Smooth muscle cell (in vitro differentiated cells): Measurements from ENCODE around the gene MCM5. TPM values are rescaled to one million over a fixed set of nuclear protein-coding genes. Genes with fewer than 3 reads are reported as not detected.
A peak's percentile ranks its signal among the peaks of the same experiment; 100 is the strongest.

Source experiments
- DNase-seq: peaks from one replicate; lab custom pipeline; 2025; ENCODE audit not compliant: unreplicated experiment; lab: John Stamatoyannopoulos, UW
- H2AFZ ChIP-seq: fragments of 200-600 bp; sonication (generic); 2 replicates; pipeline ENCODE4 v1.6.0; 2016; ENCODE audit warnings: antibody characterized with exemption, low read depth, mild to moderate bottlenecking
- H3F3A ChIP-seq: fragments of 200-600 bp; sonication (generic); 2 replicates; pipeline ENCODE4 v1.6.0; 2017; ENCODE audit warnings: antibody characterized with exemption, low read depth
- H3K27ac ChIP-seq: fragments of 200-600 bp; sonication (generic); 2 replicates; pipeline ENCODE4 v1.5.1; 2016; ENCODE audit warnings: low read depth, mild to moderate bottlenecking
- H3K27me3 ChIP-seq: fragments of 200-600 bp; sonication (generic); 2 replicates; pipeline ENCODE4 v1.6.1; 2016; ENCODE audit warnings: low read depth, mild to moderate bottlenecking
- H3K36me3 ChIP-seq: fragments of 200-600 bp; sonication (generic); 2 replicates; pipeline ENCODE4 v1.5.1; 2016; ENCODE audit warnings: low read depth
- H3K4me1 ChIP-seq: fragments of 200-600 bp; sonication (generic); 2 replicates; pipeline ENCODE4 v1.5.1; 2016; ENCODE audit warnings: low read depth
- H3K4me2 ChIP-seq: fragments of 200-600 bp; sonication (generic); 2 replicates; pipeline ENCODE4 v1.6.0; 2016; ENCODE audit warnings: mild to moderate bottlenecking
- H3K4me3 ChIP-seq: fragments of 200-600 bp; sonication (generic); 2 replicates; pipeline ENCODE4 v1.5.1; 2016; ENCODE audit warnings: mild to moderate bottlenecking
- H3K79me2 ChIP-seq: fragments of 200-600 bp; sonication (generic); 2 replicates; pipeline ENCODE4 v1.6.0; 2016; ENCODE audit warnings: low read depth, mild to moderate bottlenecking
- H3K9ac ChIP-seq: fragments of 200-600 bp; sonication (generic); 2 replicates; pipeline ENCODE4 v1.6.0; 2016; ENCODE audit warnings: low read depth
- H3K9me3 ChIP-seq: fragments of 200-600 bp; sonication (generic); replicated peaks from 2 replicates; pipeline ENCODE4 v1.5.1; 2016; ENCODE audit warnings: low read depth
- H4K20me1 ChIP-seq: fragments of 200-600 bp; sonication (generic); 2 replicates; pipeline ENCODE4 v1.6.0; 2016; ENCODE audit warnings: low read depth
- WGBS: methylation state at CpG from one replicate; pipeline ENCODE4 v1.1.7; 2016; ENCODE audit warnings: low lambda C conversion rate; 5-methylcytosine and 5-hydroxymethylcytosine counted together
- polyA plus RNA-seq: library from polyadenylated mRNA; unstranded; fragments of >200 nt; fragmentation: Nextera tagmentation; extraction: Ambion mirVana; gene quantifications from 2 replicates; pipeline ENCODE4 v1.2.1, GENCODE V29; 2016
- total RNA-seq: library from RNA; depleted of rRNA; stranded (reverse); fragments of >200 nt; gene quantifications from 2 replicates; pipeline ENCODE4 v1.2.3, GENCODE V29; 2014
- TF ChIP-seq, protein P1 (sequence below): fragments of 200-600 bp; sonication (generic); IDR thresholded peaks from 2 replicates; pipeline ENCODE4 v1.5.1; 2017; ENCODE audit warnings: borderline replicate concordance, mild to moderate bottlenecking, antibody characterized with exemption; ENCODE audit not compliant: insufficient read depth, poor library complexity, severe bottlenecking

Gene MCM5
- total and polyA plus RNA-seq, 2 experiments from 2014 or later: 28.7 to 31.9 TPM

GRCh38 chr22:35367331-35367886 lies 32.5 kb upstream of the MCM5 start:
- WGBS: 94% methylated on average over 9 of the region's 9 CpGs
- no peaks in the 10 kb centered on the region for H3F3A ChIP-seq
- TF ChIP-seq, protein P1, sequence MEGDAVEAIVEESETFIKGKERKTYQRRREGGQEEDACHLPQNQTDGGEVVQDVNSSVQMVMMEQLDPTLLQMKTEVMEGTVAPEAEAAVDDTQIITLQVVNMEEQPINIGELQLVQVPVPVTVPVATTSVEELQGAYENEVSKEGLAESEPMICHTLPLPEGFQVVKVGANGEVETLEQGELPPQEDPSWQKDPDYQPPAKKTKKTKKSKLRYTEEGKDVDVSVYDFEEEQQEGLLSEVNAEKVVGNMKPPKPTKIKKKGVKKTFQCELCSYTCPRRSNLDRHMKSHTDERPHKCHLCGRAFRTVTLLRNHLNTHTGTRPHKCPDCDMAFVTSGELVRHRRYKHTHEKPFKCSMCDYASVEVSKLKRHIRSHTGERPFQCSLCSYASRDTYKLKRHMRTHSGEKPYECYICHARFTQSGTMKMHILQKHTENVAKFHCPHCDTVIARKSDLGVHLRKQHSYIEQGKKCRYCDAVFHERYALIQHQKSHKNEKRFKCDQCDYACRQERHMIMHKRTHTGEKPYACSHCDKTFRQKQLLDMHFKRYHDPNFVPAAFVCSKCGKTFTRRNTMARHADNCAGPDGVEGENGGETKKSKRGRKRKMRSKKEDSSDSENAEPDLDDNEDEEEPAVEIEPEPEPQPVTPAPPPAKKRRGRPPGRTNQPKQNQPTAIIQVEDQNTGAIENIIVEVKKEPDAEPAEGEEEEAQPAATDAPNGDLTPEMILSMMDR: no peak
- H3K27ac ChIP-seq: no peak overlapping the region
- H3K4me3 ChIP-seq: no peak overlapping the region
- H3K4me1 ChIP-seq: peaks cover 8% of the 10 kb centered on the region
- no peaks in the 10 kb centered on the region for H3K9me3 ChIP-seq
- no peak for DNase-seq
- no peak overlapping the region for H2AFZ ChIP-seq
- H4K20me1 ChIP-seq: no peaks in the 10 kb centered on the region
- no peaks in the 10 kb centered on the region for H3K36me3 ChIP-seq
- H3K27me3 ChIP-seq: no peaks in the 10 kb centered on the region
- no peaks in the 10 kb centered on the region for H3K79me2 ChIP-seq
- H3K4me2 ChIP-seq: no peak overlapping the region
- no peak overlapping the region for H3K9ac ChIP-seq

DNA sequence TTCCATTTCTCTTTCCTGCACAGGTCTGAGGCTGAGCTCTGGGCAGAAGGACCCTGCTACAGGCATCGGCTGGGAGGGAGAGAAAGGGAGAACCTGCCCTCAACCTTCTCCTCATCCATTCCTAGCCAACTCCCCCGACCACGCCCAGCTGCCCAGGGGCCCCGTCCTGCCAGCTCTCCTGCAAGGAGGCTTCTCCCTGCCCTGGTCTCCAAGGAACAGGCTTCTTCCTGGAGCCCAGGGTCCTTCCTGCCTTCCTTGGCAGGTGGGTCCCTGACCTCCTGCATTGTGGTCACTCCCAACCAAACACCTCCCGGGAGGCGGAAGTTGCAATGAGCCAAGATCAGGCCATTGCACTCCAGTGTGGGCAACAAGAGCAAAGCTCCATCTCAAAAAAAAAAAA lies 31.6 kb upstream of the MCM5 start:
- no peak overlapping the region for H3K9ac ChIP-seq
- peaks cover 8% of the 10 kb centered on the region for H3K4me1 ChIP-seq
- no peak for DNase-seq
- H3K27ac ChIP-seq: no peak overlapping the region
- H3K27me3 ChIP-seq: no peaks in the 10 kb centered on the region
- WGBS: 91% methylated on average over 6 of the region's 6 CpGs
- TF ChIP-seq, protein P1: no peak
- H3K4me2 ChIP-seq: no peak overlapping the region
- H3K36me3 ChIP-seq: no peaks in the 10 kb centered on the region
- no peaks in the 10 kb centered on the region for H3K79me2 ChIP-seq
- no peaks in the 10 kb centered on the region for H3K9me3 ChIP-seq
- no peaks in the 10 kb centered on the region for H4K20me1 ChIP-seq
- H3K4me3 ChIP-seq: no peak overlapping the region
- H3F3A ChIP-seq: no peaks in the 10 kb centered on the region
- no peak overlapping the region for H2AFZ ChIP-seq

DNA sequence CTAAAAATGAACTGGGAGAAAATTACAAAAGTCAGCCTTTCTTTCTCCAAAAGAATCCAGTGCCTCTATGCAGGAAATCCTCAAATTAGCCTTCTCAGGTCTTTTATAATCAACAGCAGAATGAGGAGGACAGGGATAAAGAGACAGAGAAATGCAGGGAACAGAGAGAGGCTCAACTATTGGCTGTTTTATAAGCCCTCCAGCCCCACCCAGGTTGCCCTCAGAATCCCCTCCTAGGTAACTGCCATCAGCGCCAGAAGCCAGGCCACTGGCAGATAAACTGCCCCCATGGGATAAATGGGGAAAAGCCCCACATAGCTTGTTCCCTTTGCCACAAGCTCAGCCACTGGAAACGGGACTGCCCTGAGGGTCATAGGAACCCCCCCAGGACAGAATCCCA lies 29.9 kb upstream of the MCM5 start:
- H3K4me1 ChIP-seq: peaks cover 8% of the 10 kb centered on the region
- TF ChIP-seq, protein P1: no peak

DNA sequence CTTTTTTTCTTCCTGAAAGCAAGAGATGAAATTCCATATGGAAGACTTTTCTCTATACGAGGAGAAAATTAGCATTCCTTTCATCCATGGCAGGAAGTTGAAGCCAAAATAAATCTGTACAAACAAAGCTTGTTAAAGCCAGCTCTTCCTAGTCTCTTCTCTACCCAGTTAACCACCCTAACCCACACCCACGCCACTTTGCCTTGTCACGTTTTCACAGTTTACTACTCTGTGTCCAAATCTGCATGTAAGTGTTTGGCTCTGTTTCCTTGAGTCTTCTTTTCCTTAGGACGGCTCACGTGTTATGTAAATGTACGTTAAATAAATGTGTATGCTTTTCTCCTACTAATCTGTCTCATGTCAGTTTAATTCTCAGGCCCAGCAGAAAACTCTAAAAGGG lies 26.2 kb upstream of the MCM5 start:
- DNase-seq: no peak
- WGBS: 53% methylated on average over 6 of the region's 6 CpGs
- Histone ChIP-seq H4K20me1 (no peaks in the 10 kb centered on the region), H3K36me3 (no peaks in the 10 kb centered on the region), H3K4me3 (no peak overlapping the region), H3K9me3 (no peaks in the 10 kb centered on the region), H2AFZ (peak overlapping the region; percentile 4), H3K27ac (peak overlapping the region; percentile 36), H3K9ac (no peak overlapping the region), H3K4me2 (no peak overlapping the region), H3K4me1 (peaks cover 25% of the 10 kb centered on the region), H3K79me2 (no peaks in the 10 kb centered on the region), H3F3A (peaks cover 10% of the 10 kb centered on the region), H3K27me3 (no peaks in the 10 kb centered on the region)
- TF ChIP-seq, protein P1: no peak

More for the DNA sequence above, 29.9 kb upstream of the MCM5 start:
- Histone ChIP-seq H2AFZ (no peak overlapping the region), H3K79me2 (no peaks in the 10 kb centered on the region), H3K36me3 (no peaks in the 10 kb centered on the region), H3K4me3 (no peak overlapping the region), H3K4me2 (no peak overlapping the region), H3K27me3 (no peaks in the 10 kb centered on the region), H3K9ac (no peak overlapping the region), H3F3A (no peaks in the 10 kb centered on the region), H4K20me1 (no peaks in the 10 kb centered on the region), H3K27ac (no peak overlapping the region), H3K9me3 (no peaks in the 10 kb centered on the region)
- WGBS: 74% methylated on average over 2 of the region's 2 CpGs
- DNase-seq: no peak
